GM18873 (cell line): ENCODE data around the gene JUND.
"Not testable (repeated sequence)": the region's sequence is repeated elsewhere in the genome, so short reads cannot be mapped to it uniquely, and the experiment has no call there.

Source experiments
- ATAC-seq: cut with Tn5 transposase; IDR thresholded peaks from one replicate; pipeline ENCODE4 v1.9.1; 2021; ENCODE audit warnings: mild to moderate bottlenecking, moderate library complexity, moderate number of reproducible peaks; ENCODE audit not compliant: unreplicated experiment, low FRiP score

The JUND gene

GRCh38 chr19:18281082-18282020 is at the start of gene JUND:
Gene JUND (minus strand): TSS chr19:18281622. CDS start chr19:18281484, 138 bp downstream.
- peak; percentile 49 for ATAC-seq

- ATAC-seq: no peak
Measured at GRCh38 chr19:18330868-18331267, 49.4 kb upstream of the JUND start.

- no peak for ATAC-seq
Measured at GRCh38 chr19:18329035-18329376, 47.6 kb upstream of the JUND start.

GRCh38 chr19:18328340-18329034 is 47.1 kb upstream of the JUND start:
- ATAC-seq: peak; percentile 87

GRCh38 chr19:18326772-18327171 is 45.4 kb upstream of the JUND start:
- ATAC-seq: no peak

- ATAC-seq: not testable (repeated sequence)
Measured at GRCh38 chr19:18324373-18324731, 42.9 kb upstream of the JUND start.

- peak; percentile 87 for ATAC-seq
Measured at GRCh38 chr19:18322759-18323460, 41.5 kb upstream of the JUND start, which contains the start of gene LSM4. Gene LSM4 (minus strand): TSS chr19:18323076. CDS start chr19:18323020, 56 bp downstream.

GRCh38 chr19:18322318-18322758 is 40.9 kb upstream of the JUND start:
- ATAC-seq: no peak

GRCh38 chr19:18321734-18322102 is 40.3 kb upstream of the JUND start:
- no peak for ATAC-seq

GRCh38 chr19:18320865-18321733 is 39.7 kb upstream of the JUND start:
- ATAC-seq: no peak

- ATAC-seq: no peak
Measured at GRCh38 chr19:18319591-18320135, 38.2 kb upstream of the JUND start.

- no peak for ATAC-seq
Measured at GRCh38 chr19:18317961-18318800, 36.8 kb upstream of the JUND start.

- ATAC-seq: no peak
Measured at GRCh38 chr19:18313398-18313797, 32.0 kb upstream of the JUND start.

- no peak for ATAC-seq
Measured at GRCh38 chr19:18312092-18312534, 30.7 kb upstream of the JUND start.

- ATAC-seq: no peak
Measured at GRCh38 chr19:18311502-18312091, 30.2 kb upstream of the JUND start.

GRCh38 chr19:18310966-18311365 is 29.5 kb upstream of the JUND start:
- ATAC-seq: no peak

GRCh38 chr19:18310118-18310909 is 28.9 kb upstream of the JUND start:
- no peak for ATAC-seq
